GM18870 (cell line): ENCODE results near the gene SLC27A2.
"Not testable (repeated sequence)": the region's sequence is repeated elsewhere in the genome, so short reads cannot be mapped to it uniquely, and the experiment has no call there.

Source experiments
- ATAC-seq: cut with Tn5 transposase; IDR thresholded peaks from one replicate; pipeline ENCODE4 v1.9.1; 2021; ENCODE audit warnings: moderate library complexity; ENCODE audit not compliant: unreplicated experiment

SLC27A2 gene

DNA sequence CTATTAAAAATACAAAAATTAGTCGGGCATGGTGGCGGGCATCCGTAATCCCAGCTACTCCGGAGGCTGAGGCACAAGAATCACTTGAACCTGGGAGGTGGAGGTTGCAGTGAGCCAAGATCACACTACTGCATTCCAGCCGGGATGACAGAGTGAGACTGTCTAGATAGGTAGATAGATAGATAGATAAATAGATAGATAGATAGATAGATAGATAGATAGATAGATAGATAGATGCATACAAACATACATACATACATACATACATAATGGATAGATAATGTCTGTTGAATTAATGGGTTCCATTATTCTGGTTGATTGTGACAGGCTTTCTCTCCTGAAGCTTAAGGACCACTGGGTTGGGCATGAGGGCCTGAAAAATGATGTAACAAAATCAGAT is 6.8 kb downstream of the SLC27A2 start:
- ATAC-seq: not testable (repeated sequence)

DNA sequence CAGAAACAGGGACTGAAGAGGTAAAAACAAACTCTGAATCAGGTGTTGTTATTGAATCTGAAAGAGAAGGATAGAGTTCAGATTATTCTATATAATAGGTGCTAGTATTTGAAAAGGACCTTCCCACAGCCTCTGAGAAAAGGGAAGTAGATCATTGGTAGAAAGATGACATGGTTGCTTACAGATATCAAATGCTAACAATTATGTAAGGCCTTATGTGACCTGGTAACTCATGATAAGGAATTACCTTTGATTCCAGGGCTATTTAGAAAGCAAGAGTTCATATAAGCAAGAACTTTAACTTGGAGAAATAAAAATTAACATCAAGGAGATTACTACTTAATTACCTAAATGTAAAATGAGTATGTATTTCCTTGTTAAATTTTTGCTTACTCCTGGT is 7.6 kb downstream of the SLC27A2 start:
- ATAC-seq: no peak

DNA sequence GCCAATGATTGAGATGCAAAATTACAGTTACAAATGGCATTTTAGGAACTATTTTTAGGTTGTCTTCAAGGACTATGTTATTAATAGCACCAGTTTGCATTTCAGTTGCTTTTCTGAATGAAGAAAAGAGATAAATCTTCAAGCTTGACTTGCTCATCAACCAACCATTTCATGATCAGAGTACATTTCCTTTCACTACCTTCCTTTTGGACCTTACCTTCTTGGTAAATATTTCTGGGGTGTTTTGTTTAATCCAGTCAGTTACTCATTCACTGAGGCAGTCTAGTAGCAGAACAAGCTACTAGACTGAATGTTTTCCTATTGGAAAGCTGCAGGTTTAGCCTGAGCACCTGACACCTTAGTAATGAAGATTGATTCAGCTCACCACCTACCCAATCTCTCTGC is 8.2 kb downstream of the SLC27A2 start:
- peak; percentile 45 for ATAC-seq

DNA sequence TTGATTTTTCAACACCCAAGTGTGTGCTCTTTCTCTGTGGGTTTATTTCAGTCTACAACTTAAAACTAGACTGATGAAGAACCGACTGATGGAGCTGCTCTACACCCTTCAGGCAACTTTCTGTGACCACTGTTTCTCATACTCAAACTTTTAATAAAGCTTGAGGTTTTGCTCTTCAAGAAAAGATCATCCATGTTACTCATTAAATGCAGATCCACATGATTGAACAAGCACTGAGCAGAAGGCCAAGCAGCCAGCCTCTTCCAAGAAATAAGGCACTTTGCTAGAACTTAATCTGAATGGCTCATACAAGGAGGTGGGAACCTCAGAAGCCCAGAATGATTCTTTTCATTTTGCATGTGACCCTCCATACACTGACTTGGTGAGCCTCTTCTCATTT is 8.7 kb downstream of the SLC27A2 start:
- peak; percentile 51 for ATAC-seq

DNA sequence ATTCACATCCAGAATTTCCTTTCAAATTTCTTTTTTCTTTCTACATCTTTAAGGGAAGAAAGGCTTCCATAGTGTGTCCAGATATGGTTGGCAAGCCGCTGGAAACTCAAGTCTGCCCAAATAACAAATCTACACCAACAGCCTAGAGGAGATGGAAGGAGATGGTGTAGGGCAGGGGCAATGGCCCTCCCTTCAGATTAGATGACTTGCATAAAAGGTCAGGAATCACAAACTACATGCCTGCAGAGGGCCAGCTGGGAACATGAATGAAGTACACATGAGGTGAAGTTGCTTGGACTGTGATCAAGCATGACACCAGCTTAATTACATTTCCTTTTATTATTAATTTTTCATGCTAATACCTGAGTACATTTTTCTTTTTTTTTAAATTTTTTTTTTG is 10.2 kb downstream of the SLC27A2 start:
- ATAC-seq: no peak

DNA sequence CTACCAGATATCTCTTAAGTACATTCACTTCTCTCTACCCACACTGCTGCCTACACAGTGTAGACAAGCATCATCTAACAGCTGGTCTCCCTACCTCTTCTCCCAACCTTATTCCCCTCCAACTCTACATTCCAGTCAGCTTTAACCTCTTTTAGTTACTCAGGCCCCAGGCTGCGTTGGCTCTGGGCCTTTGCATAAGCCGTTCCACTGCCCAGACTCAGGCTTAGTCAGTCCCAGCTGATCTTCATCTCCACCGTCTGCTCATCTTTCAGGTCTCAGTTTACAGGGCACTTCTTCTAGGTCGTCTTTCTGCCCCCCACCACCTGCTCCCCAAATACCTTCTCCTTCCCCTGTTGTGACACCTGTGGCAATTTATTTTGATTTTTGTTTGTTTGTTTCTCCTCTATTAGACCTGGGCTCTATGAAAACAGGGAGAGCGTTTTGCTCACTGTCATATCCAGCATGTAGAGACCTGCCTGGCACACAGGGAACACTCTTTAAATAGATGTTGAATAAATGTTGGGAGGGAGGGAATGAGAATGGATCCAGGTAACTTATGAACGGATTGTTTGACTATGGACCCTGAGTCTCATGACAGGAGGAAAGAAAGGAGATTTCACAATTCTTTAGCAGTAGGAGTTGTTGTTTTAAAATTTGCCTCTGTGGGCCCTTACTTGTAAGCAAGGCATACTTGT is 11.1 kb downstream of the SLC27A2 start:
- no peak for ATAC-seq

DNA sequence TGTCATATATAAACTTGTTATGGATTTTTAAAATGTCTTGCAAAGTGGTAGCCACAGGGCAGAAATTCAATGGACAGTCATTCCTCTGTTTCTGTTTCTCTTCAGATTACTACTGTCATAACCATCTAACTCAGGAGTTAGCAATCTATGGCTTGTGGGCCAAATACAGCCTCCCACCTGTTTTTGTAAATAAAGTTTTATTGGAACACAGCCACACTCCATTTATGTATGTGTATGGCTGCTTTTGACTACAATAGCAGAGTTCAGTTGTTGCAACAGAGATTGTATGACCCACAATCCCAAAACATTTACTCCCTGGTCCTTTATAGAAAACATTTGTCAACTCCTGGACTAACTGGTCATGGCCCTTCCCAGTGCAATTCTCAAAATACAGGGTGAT is 20.0 kb downstream of the SLC27A2 start:
- ATAC-seq: no peak

DNA sequence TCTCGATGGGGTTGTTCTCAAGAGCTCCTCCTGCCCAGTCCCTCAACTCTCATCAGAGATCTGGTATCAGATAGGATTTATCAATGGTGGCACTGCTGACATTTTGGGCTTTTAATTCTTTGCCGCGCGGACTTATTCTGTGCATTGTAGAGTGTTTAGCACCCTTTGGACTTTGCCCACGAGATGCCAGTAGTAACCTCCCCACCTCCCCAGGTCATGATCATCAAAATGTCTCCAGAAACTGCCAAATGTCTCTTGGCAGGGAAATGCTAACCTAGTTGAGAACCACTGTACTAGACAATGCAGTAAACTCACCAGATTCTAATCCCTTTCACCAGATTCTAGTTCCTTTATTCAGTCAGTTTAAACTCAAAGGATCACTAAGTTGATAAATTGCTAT is 24.0 kb downstream of the SLC27A2 start:
- ATAC-seq: no peak

DNA sequence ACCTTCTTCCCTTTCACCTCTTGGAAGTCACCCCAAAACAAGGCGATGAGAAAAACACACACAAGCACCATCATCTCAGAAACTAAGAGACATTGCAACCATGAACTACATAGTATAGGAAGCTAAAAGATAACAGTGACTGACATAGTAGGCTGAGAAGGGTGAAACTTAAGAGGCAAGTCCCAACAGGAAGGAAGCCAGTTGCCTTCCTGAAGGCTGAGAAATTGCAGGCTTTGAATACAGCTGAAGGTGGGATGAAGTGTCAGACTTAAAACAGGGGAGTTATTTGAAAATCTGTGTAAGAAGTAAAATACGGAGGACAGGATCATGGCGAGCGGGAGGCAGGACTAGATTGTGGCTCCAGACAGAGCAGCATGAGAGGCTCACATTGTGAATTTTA is 27.8 kb downstream of the SLC27A2 start:
- no peak for ATAC-seq

DNA sequence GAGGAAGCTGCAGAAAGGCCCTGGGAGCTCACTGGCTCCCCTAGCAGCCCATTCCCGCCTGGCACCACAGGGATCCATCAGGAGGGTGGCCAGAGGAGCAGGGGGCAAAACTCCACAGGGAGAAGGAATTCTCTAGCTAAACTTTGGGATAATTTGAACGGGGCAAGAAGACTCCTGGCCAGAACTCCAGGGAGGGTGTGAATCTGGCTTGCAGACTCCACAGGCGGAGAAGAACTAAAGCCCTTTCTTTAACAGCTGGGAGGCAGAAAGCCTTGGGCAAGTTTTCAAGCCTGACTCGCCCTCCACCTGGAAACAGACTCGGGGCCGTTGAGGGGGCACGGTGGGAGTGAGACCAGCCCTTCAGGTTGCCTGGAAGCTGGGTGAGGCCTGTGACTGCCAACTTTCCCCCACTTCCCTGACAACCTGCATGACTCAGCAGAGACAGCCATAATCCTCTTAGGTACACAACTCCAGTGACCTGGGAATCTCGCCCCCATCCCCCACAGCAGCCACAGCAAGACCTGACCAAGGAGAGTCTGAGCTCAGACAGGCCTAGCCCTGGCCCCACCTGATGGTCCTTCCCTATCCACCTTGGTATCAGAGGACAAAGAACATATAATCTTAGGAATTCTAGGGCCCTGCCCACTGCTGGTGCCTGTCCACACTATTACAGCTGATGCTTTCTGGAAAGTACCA is 28.6 kb downstream of the SLC27A2 start:
- ATAC-seq: no peak

DNA sequence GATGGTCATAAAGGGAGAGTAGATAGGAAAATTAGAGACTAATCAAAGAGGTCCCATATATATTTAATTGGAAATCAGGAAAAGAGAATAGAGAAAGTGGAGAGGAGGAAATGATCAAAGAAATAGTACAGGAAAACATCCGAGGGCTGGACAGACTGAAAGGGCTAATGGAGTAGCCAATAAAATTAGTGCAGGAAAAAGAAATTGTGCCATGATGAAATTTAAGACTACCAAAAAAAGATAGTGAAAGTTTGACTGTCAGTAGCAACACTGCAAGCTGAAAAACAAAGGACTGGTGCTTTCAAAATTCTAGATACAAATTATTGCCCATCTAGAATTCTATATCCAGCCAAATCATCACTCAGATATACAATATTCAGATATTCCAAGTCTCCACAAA is 36.3 kb downstream of the SLC27A2 start:
- no peak for ATAC-seq

DNA sequence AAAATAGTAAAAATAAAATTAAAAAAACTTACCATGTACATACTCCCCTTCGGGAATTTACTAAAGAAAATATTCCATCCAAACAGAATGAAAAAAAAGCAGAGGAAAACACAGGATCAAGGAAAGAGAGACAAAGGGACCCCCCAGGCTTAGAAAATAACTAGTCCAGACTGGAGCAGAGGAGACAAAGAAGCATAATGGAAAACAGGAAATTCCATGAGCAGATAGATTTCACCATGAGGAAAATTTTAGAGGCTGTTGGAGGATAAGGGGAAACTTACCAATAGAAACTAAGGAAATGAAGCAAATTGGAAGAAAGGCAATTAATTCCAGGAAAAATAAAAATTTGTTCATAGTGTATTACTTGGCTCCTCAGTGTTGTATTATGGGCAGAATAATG is 36.7 kb downstream of the SLC27A2 start:
- ATAC-seq: no peak

DNA sequence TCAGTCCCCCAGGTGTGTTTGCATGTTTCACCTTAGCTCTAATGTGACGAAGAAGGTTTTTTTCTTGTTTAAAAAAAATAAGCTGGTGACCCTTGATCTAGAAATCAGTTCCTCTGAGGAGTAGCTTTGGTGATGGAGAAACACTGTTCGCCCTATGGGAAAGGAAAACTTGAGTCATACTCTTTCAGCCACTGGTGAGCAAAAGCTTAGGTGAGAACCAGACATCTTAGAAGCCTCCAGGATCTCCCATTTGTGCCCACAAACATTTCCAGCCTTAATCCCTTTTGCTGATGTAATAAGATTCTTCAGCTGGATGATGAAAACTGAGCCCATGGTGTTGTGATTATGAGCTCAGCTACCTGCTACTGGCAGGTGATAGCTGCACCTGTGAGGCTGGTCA is 37.8 kb downstream of the SLC27A2 start:
- no peak for ATAC-seq

DNA sequence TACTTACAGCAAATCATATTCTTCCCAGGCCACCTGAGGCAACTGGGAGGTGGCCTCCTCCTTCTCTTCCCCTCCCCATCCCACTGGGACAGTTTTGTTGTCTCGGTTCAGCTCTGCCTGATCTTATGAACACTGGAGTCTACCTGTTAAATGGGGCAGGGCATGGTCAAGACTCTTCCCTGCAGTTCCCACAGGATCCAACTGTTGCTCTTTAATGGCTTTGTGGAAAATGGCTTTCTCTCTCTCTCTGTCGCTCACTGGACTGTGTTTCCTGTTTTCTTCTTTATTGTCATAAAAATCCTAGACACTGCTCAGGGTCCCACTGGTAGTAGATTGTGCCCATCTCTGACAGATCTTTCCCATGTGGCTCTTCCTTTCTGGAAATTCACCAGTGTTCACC is 40.2 kb downstream of the SLC27A2 start:
- ATAC-seq: no peak

DNA sequence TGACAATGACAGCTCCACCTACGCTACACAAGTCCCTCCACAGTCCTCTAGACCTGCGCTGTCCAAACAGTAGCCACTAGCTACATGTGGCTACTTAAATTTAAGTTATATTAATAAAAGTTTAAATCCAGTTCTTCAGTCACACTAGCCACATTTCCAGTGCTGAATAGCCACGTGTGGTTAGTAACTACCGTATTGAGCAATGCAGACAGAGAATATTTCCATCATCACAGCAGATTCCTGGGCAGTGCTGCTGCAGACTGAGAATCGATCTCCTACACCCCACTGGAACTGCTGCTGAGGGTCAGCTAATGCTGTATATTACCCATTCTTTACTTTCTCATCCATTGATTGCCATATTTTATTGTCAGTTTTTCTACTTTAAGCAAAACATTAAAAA is 42.6 kb downstream of the SLC27A2 start:
- no peak for ATAC-seq

DNA sequence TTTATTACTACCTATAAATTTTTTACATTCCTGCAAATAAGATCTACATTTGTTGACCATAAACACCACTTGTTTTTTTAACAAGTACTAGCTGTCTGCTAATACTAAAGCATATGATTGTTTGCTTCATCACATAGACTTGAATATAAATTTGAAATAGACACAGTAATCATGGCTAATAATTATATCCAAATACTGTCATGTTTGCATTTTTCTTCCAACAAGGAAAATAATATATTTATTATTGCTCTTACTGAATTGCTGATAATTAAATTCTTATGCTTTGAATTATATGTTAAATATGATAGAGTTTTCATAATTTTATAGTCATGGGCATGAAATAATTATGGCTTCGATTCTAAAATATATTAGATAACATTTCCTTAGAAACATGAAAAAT is 43.1 kb downstream of the SLC27A2 start:
- ATAC-seq: no peak

DNA sequence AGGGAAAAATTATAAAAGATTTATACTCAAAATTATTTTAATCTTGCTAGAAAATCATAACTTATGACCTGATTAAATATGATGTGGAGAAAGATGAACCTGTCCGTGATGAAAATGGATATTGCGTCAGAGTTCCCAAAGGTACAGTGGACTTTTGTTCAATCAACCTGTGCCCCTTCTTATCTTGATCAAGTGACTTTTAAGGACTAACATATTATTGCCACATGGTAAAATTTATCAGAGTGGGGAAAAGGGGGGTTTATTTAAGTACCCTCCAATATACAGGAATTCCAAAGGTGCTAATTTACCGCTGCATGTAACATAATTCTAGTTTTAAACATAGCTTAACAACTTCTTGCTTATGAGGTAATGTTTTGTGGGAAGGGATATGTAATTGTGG is 43.9 kb downstream of the SLC27A2 start:
- no peak for ATAC-seq

DNA sequence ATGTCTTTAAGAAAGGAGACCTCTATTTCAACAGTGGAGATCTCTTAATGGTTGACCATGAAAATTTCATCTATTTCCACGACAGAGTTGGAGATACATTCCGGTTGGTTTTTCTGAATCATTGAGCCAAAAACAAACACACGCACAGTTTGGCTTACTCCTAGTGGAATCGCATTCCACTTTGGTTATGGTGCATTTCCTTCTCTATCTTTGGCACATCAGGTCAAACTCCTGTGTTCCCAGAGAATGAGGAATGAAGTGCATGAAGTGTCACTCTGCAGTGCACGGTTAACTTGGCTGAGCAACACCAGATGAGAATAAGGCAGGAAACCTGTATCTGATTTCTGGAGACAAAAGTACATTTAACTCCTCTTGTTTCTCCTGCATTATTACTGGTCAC is 45.1 kb downstream of the SLC27A2 start:
- ATAC-seq: no peak

DNA sequence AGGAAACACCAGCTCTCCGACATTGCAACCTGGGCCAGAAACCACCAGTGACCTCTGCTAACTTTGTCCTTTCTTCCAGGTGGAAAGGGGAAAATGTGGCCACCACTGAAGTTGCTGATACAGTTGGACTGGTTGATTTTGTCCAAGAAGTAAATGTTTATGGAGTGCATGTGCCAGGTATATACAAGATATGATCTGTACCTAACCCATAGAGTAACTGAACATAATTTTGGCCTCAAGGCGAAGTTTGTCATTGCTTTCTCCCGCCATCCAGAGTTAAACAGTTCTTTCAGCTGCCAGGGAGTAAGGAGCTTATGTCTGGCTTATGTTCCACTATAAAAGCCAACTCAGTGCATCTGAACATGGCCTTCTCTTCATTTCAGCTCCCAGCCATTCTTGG is 46.9 kb downstream of the SLC27A2 start:
- no peak for ATAC-seq

DNA sequence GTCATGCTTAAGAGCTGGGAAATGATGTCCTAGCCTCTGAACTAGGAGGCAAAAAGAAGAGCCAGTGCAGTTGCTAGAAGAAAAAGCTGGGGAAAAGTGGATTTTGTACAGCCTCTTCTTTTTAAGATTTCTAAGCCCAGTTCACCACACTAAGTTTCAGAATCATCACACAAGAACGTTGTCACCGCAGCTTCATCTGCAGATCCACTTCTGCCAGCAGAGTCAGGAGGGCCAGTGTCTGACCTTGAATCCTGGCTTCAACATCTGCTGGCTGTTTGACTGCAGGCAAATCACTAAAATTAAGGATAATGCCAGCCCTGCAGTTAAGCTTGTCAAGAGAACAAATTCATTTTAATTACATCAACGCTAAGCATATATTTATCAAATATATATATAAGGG is 47.3 kb downstream of the SLC27A2 start:
- ATAC-seq: no peak

DNA sequence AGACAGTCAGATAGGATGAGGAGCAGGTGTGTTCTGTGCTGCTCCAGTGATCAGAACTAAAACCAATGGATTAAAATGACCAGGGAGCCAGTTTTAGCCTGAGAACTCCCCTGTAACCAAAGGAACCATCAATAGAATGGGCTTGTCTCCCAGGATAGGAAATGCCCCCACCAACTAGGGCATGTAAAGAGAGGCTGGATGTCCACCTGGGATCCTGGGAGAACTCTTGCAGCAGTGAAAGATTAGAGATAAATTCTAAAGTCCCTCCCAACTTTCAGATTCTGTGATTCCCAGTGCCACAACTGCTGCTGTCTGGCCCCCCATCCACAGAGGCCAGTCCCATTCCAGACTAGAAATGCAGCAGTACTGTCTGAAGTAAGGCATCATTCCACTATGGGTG is 49.8 kb downstream of the SLC27A2 start:
- no peak for ATAC-seq

DNA sequence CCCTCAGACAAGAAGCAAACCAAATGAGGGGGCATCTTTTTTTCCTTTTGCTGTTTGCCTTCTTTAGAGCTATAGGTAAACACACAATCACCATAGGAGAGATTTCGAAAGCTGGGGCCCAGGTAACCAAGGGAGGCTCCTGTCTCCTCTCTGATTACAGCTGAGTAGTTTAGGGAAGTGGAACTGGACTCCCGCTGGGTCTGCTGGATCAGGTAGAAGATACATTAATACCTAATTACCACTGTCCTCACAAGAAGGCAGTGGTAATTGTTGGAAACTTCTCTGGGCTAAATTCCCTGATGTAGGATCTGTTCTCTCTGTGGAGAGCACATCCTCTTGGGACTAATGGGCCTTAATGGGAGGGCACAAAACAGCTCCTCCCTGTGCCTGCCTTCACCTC is 50.8 kb downstream of the SLC27A2 start:
- no peak for ATAC-seq

DNA sequence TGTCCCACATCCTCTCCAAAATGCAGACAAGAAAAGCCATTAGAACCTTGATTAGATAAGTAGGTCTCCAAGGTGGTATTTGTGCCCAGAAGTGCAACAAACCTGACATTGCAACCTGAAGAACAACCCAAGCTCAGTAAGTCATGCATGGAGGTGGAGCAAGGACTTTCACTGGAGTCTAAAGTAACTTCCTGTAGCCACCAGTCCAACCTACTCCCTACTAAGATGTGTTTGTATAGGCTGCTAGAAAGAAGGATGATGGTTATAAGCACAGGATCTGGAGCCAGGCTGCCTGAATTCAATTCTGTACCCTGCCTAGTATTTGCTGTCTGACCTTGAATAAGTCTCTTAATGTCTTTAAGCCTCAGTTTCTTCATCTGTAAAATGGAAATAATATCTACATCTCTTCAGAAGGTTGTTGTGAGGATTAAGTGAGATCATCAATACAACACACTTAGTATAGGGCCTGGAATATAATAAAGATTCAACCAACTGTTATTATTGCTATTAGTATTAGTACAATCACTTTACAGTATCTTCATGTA is 51.3 kb downstream of the SLC27A2 start:
- no peak for ATAC-seq
